ENCODE results near the gene ENG.

DNA sequence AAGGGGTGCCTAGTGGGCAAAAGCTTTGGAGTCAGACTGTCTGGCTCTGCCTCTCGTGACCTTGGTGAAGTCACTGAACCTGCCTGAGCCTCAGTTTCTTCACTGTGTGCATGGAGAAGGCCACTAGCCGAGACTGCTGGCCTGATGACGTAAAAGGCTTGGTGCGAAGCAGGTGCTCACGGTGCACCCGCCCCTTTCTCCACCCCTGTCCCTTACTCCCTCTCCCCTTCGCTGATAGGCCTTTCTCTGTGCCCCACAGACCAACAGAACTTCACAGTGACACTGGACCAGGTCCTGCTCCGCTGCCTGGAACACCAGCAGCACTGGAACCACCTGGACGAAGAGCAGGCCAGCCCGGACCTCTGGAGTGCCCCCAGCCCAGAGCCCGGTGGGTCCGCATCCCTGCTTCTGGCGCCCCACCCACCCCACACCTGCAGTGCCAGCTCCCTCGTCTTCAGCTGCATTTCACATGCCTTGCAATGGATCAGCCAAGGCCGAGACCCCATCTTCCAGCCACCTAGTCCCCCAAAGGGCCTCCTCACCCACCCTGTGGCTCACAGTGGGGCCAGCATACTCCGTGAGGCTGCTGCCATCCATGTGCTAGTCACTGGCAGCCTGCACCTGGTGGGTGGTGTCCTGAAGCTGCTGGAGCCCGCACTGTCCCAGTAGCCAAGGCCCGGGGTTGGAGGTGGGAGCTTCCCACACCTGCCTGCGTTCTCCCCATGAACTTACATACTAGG, 41.4 kb downstream of the ENG start:
- TF ChIP-seq CSDC2 (CRISPR knock-in tag; IDR thresholded peaks at IDR 0.05) (no peak), ARNTL (CRISPR knock-in tag; IDR thresholded peaks at IDR 0.05; ENCODE audit: borderline replicate concordance, low read depth) (no peak), ISL1 (CRISPR knock-in tag; IDR thresholded peaks at IDR 0.05) (no peak)
- TF ChIP-seq, protein P1, sequence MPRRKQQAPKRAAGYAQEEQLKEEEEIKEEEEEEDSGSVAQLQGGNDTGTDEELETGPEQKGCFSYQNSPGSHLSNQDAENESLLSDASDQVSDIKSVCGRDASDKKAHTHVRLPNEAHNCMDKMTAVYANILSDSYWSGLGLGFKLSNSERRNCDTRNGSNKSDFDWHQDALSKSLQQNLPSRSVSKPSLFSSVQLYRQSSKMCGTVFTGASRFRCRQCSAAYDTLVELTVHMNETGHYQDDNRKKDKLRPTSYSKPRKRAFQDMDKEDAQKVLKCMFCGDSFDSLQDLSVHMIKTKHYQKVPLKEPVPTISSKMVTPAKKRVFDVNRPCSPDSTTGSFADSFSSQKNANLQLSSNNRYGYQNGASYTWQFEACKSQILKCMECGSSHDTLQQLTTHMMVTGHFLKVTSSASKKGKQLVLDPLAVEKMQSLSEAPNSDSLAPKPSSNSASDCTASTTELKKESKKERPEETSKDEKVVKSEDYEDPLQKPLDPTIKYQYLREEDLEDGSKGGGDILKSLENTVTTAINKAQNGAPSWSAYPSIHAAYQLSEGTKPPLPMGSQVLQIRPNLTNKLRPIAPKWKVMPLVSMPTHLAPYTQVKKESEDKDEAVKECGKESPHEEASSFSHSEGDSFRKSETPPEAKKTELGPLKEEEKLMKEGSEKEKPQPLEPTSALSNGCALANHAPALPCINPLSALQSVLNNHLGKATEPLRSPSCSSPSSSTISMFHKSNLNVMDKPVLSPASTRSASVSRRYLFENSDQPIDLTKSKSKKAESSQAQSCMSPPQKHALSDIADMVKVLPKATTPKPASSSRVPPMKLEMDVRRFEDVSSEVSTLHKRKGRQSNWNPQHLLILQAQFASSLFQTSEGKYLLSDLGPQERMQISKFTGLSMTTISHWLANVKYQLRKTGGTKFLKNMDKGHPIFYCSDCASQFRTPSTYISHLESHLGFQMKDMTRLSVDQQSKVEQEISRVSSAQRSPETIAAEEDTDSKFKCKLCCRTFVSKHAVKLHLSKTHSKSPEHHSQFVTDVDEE (CRISPR knock-in tag; IDR thresholded peaks at IDR 0.05): no peak

Data from SK-N-SH treated with all-trans-retinoic acid at 6 μM for 48 hours (cell line).